ENCODE measurements around the gene CPTP.

The CPTP gene

GRCh38 chr1:1348420-1349255, 24.0 kb downstream of the CPTP start:
- Histone ChIP-seq H2AK5ac (ENCODE audit: low read depth, low read length) (peak overlapping the region; percentile 88), H3K18ac (ENCODE audit: low read length) (peak overlapping the region; percentile 94), H3K27me3 (ENCODE audit: control insufficient read depth in 3 of 3, insufficient read depth in 3 of 3, low read depth in 1 of 3, low read length in 3 of 3) (peaks cover 0 to 6% (median 1%) of the 10 kb centered on the region in 3 experiments), H4K8ac (ENCODE audit: low read depth, low read length) (peak overlapping the region; percentile 65), H2BK12ac (ENCODE audit: low read length) (no peak overlapping the region), H2AFZ (ENCODE audit: low read length) (peak overlapping the region; percentile 80), H3K4me1 (ENCODE audit: control insufficient read depth in 2 of 2, insufficient read depth in 1 of 2, low read depth in 1 of 2, low read length in 2 of 2) (peaks cover 24 to 27% of the 10 kb centered on the region in 2 donors), H2BK120ac (ENCODE audit: low read depth, low read length) (no peak overlapping the region), H3K14ac (ENCODE audit: low read length) (peak overlapping the region; percentile 97), H3K9me3 (replicated peaks in 1 of 2; ENCODE audit: control insufficient read depth in 2 of 2, insufficient read depth in 1 of 2, low read depth in 1 of 2, low read length in 2 of 2) (peaks cover 0 to 3% of the 10 kb centered on the region in 2 donors), H3K79me1 (ENCODE audit: low read depth, low read length) (peaks cover 33% of the 10 kb centered on the region), H2BK5ac (ENCODE audit: low read length) (peak overlapping the region; percentile 82), H3K9ac (ENCODE audit: low read depth, low read length, poor library complexity) (peak overlapping the region; percentile 99), H3K4me2 (ENCODE audit: insufficient read depth, low read length, poor library complexity, severe bottlenecking) (peak overlapping the region; percentile 100), H2BK15ac (ENCODE audit: low read length) (peak overlapping the region; percentile 67), H3K27ac (replicated peaks; ENCODE audit: low read length) (no peak overlapping the region), H4K91ac (ENCODE audit: low read depth, low read length, poor library complexity) (no peak overlapping the region), H3K4me3 (ENCODE audit: low read length in 2 of 2) (peak overlapping the region; percentile 83 to 96), H3K4ac (ENCODE audit: low read length) (no peak overlapping the region), H3K23ac (ENCODE audit: low read depth, low read length, poor library complexity) (peak overlapping the region; percentile 98), H3K36me3 (replicated peaks in 1 of 2; ENCODE audit: control insufficient read depth in 2 of 2, insufficient read depth in 2 of 2, low read length in 2 of 2) (peaks cover 2 to 5% of the 10 kb centered on the region in 2 donors)
- WGBS, 2 donors (ENCODE audit: extremely low coverage in 2 of 2, insufficient read length in 2 of 2, insufficient replicate concordance in 1 of 2): no CpG with 5 or more reads among the region's 109 CpGs
- no peak for DNase-seq (ENCODE audit: low spot score)

- no CpG with 5 or more reads among the region's 122 CpGs for WGBS, 2 donors (ENCODE audit: extremely low coverage in 2 of 2, insufficient read length in 2 of 2, insufficient replicate concordance in 1 of 2)
- DNase-seq (ENCODE audit: low spot score): peak; percentile 69
- H3K4me1 ChIP-seq (ENCODE audit: control insufficient read depth in 2 of 2, insufficient read depth in 1 of 2, low read depth in 1 of 2, low read length in 2 of 2): peaks cover 24 to 34% of the 10 kb centered on the region in 2 donors
Measured at GRCh38 chr1:1349256-1350012, 24.8 kb downstream of the CPTP start, which contains the start of gene DVL1. Gene DVL1, minus strand, starts transcription at chr1:1349418. Its CDS starts 353 bp downstream, at chr1:1349065.

GRCh38 chr1:1351511-1352427, 27.2 kb downstream of the CPTP start:
- peak overlapping the region; percentile 16 for H3K27ac ChIP-seq (replicated peaks; ENCODE audit: low read length)
- H2AFZ ChIP-seq (ENCODE audit: low read length): no peak overlapping the region
- H2AK5ac ChIP-seq (ENCODE audit: low read depth, low read length): peak overlapping the region; percentile 94
- H2BK12ac ChIP-seq (ENCODE audit: low read length): peak overlapping the region; percentile 10
- no peak for DNase-seq (ENCODE audit: low spot score)
- H3K4me1 ChIP-seq (ENCODE audit: control insufficient read depth in 2 of 2, insufficient read depth in 1 of 2, low read depth in 1 of 2, low read length in 2 of 2): peaks cover 26 to 39% of the 10 kb centered on the region in 2 donors
- H4K91ac ChIP-seq (ENCODE audit: low read depth, low read length, poor library complexity): peak overlapping the region; percentile 72
- H3K4me2 ChIP-seq (ENCODE audit: insufficient read depth, low read length, poor library complexity, severe bottlenecking): peak overlapping the region; percentile 33
- peak overlapping the region; percentile 66 for H2BK5ac ChIP-seq (ENCODE audit: low read length)
- H3K4me3 ChIP-seq (ENCODE audit: low read length in 2 of 2): peak overlapping the region in 1 of 2 donors; percentile 30
- H3K9ac ChIP-seq (ENCODE audit: low read depth, low read length, poor library complexity): peak overlapping the region; percentile 60
- WGBS, 2 donors (ENCODE audit: extremely low coverage in 2 of 2, insufficient read length in 2 of 2, insufficient replicate concordance in 1 of 2): no CpG with 5 or more reads among the region's 29 CpGs
- peak overlapping the region; percentile 29 for H3K23ac ChIP-seq (ENCODE audit: low read depth, low read length, poor library complexity)
- peaks cover 0 to 3% of the 10 kb centered on the region in 2 donors for H3K9me3 ChIP-seq (replicated peaks in 1 of 2; ENCODE audit: control insufficient read depth in 2 of 2, insufficient read depth in 1 of 2, low read depth in 1 of 2, low read length in 2 of 2)
- no peak overlapping the region for H4K8ac ChIP-seq (ENCODE audit: low read depth, low read length)
- no peak overlapping the region for H2BK15ac ChIP-seq (ENCODE audit: low read length)
- peaks cover 2 to 5% of the 10 kb centered on the region in 2 donors for H3K36me3 ChIP-seq (replicated peaks in 1 of 2; ENCODE audit: control insufficient read depth in 2 of 2, insufficient read depth in 2 of 2, low read length in 2 of 2)
- peak overlapping the region; percentile 71 for H3K14ac ChIP-seq (ENCODE audit: low read length)
- H2BK120ac ChIP-seq (ENCODE audit: low read depth, low read length): no peak overlapping the region
- H3K18ac ChIP-seq (ENCODE audit: low read length): peak overlapping the region; percentile 76
- peaks cover 15% of the 10 kb centered on the region for H3K79me1 ChIP-seq (ENCODE audit: low read depth, low read length)
- no peak overlapping the region for H3K4ac ChIP-seq (ENCODE audit: low read length)
- H3K27me3 ChIP-seq (ENCODE audit: control insufficient read depth in 3 of 3, insufficient read depth in 3 of 3, low read depth in 1 of 3, low read length in 3 of 3): peaks cover 0 to 25% (median 14%) of the 10 kb centered on the region in 3 experiments

More at GRCh38 chr1:1349256-1350012, 24.8 kb downstream of the CPTP start, which contains the start of gene DVL1:
- peaks cover 0 to 3% of the 10 kb centered on the region in 2 donors for H3K9me3 ChIP-seq (replicated peaks in 1 of 2; ENCODE audit: control insufficient read depth in 2 of 2, insufficient read depth in 1 of 2, low read depth in 1 of 2, low read length in 2 of 2)
- peak within 1 kb of the TSS; percentile 96 to 99 for H3K4me3 ChIP-seq (ENCODE audit: low read length in 2 of 2)
- H3K36me3 ChIP-seq (replicated peaks in 1 of 2; ENCODE audit: control insufficient read depth in 2 of 2, insufficient read depth in 2 of 2, low read length in 2 of 2): peaks cover 2 to 5% of the 10 kb centered on the region in 2 donors
- peak within 1 kb of the TSS; percentile 98 for H3K23ac ChIP-seq (ENCODE audit: low read depth, low read length, poor library complexity)
- H2BK120ac ChIP-seq (ENCODE audit: low read depth, low read length): no peak within 1 kb of the TSS
- H3K18ac ChIP-seq (ENCODE audit: low read length): peak within 1 kb of the TSS; percentile 99
- peaks cover 0 to 14% (median 6%) of the 10 kb centered on the region in 3 experiments for H3K27me3 ChIP-seq (ENCODE audit: control insufficient read depth in 3 of 3, insufficient read depth in 3 of 3, low read depth in 1 of 3, low read length in 3 of 3)
- peak within 1 kb of the TSS; percentile 99 for H2BK5ac ChIP-seq (ENCODE audit: low read length)
- peaks cover 29% of the 10 kb centered on the region for H3K79me1 ChIP-seq (ENCODE audit: low read depth, low read length)
- peak within 1 kb of the TSS; percentile 84 for H2BK12ac ChIP-seq (ENCODE audit: low read length)
- peak within 1 kb of the TSS; percentile 97 for H4K91ac ChIP-seq (ENCODE audit: low read depth, low read length, poor library complexity)
- H3K4ac ChIP-seq (ENCODE audit: low read length): no peak within 1 kb of the TSS
- H2AFZ ChIP-seq (ENCODE audit: low read length): peak within 1 kb of the TSS; percentile 93
- H3K14ac ChIP-seq (ENCODE audit: low read length): peak within 1 kb of the TSS; percentile 97
- H3K27ac ChIP-seq (replicated peaks; ENCODE audit: low read length): peak within 1 kb of the TSS; percentile 84
- H2AK5ac ChIP-seq (ENCODE audit: low read depth, low read length): peak within 1 kb of the TSS; percentile 97
- peak within 1 kb of the TSS; percentile 65 for H4K8ac ChIP-seq (ENCODE audit: low read depth, low read length)
- H3K4me2 ChIP-seq (ENCODE audit: insufficient read depth, low read length, poor library complexity, severe bottlenecking): peak within 1 kb of the TSS; percentile 100
- peak within 1 kb of the TSS; percentile 99 for H3K9ac ChIP-seq (ENCODE audit: low read depth, low read length, poor library complexity)
- H2BK15ac ChIP-seq (ENCODE audit: low read length): peak within 1 kb of the TSS; percentile 67
